GM12865 (cell line): Measurements from ENCODE around the gene CSF2.

Experiments used
- DNase-seq: peaks from one replicate; pipeline ENCODE4 v3.0.0; 2010; ENCODE audit warnings: low read depth
- H3K4me3 ChIP-seq: 2 replicates; pipeline ENCODE4 v1.5.1; 2011; ENCODE audit warnings: mild to moderate bottlenecking, low read depth, low read length, control low read depth
- TF ChIP-seq, protein P1 (sequence below): IDR thresholded peaks from 2 replicates; pipeline ENCODE4 v1.5.1; 2011; ENCODE audit warnings: low read length, control low read depth, low read depth, inconsistent platforms; ENCODE audit not compliant: insufficient read depth; ENCODE audit errors: missing control alignments

The CSF2 gene

DNA sequence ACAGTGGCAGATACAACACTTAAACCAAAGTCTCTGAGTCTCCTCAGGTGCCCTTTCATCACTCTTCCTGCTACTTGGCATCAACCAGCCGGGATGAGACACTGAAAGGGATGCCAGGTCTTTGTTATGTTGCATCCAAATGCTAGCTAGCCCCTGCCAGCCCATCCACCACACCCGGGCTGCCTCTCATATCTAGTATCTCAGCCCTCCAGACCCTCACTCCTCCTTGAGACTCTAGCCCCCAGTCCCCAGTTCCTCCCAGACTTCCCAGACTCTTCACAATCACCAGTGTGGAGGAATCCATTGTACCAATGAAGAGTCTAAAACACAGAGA, 21.5 kb downstream of the CSF2 start:
- DNase-seq: no peak
- H3K4me3 ChIP-seq: no peak overlapping the region
- TF ChIP-seq, protein P1, sequence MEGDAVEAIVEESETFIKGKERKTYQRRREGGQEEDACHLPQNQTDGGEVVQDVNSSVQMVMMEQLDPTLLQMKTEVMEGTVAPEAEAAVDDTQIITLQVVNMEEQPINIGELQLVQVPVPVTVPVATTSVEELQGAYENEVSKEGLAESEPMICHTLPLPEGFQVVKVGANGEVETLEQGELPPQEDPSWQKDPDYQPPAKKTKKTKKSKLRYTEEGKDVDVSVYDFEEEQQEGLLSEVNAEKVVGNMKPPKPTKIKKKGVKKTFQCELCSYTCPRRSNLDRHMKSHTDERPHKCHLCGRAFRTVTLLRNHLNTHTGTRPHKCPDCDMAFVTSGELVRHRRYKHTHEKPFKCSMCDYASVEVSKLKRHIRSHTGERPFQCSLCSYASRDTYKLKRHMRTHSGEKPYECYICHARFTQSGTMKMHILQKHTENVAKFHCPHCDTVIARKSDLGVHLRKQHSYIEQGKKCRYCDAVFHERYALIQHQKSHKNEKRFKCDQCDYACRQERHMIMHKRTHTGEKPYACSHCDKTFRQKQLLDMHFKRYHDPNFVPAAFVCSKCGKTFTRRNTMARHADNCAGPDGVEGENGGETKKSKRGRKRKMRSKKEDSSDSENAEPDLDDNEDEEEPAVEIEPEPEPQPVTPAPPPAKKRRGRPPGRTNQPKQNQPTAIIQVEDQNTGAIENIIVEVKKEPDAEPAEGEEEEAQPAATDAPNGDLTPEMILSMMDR: no peak

DNA sequence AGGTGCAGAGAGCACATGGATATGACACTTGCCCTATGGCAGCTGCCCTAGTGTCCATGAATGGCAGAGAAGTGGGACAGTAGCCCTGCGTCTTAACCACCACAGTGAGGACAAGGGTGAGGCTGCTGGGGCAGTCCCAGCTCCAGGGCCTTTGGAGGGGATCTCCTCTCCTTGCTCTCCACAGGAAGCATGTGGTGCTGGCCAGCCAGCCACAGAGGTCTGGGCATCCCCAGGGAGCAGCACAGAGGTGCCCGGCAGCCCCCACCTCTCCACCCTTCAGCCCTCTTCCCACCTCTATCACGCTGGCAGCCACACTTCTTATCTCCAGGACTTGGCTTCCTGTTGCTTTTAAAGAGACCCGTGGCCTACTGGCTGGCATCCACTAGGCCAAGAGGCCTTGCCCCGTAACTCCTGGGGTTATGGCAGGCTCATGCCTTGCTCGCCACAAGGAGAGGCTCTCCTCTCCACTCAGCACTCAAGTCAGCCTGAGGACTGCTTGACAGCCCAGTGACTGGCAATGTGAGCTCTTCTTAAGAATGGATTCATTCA, 21.9 kb downstream of the CSF2 start:
- DNase-seq: peak; percentile 23
- TF ChIP-seq, protein P1: no peak
- no peak overlapping the region for H3K4me3 ChIP-seq

DNA sequence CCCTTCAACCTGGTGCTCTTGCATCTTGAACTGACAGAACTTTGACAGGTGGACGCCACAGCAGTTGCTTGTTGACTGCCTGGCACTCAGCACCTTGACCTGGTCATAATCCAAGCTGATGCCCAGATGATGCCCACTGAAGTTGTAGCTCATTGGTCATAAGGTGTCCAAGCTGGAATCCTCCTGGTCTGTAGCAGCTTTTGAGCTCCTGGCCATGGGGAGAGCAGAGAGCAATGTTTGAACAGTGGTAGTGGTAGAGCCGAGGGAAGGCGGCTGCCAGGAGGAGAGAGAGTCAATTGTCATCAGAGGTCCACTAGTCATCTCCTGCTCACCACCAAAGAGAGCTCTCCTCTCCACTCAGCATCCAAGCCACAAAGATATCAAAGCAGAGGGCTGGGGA, 23.3 kb downstream of the CSF2 start:
- DNase-seq: no peak
- TF ChIP-seq, protein P1: no peak
- no peak overlapping the region for H3K4me3 ChIP-seq

DNA sequence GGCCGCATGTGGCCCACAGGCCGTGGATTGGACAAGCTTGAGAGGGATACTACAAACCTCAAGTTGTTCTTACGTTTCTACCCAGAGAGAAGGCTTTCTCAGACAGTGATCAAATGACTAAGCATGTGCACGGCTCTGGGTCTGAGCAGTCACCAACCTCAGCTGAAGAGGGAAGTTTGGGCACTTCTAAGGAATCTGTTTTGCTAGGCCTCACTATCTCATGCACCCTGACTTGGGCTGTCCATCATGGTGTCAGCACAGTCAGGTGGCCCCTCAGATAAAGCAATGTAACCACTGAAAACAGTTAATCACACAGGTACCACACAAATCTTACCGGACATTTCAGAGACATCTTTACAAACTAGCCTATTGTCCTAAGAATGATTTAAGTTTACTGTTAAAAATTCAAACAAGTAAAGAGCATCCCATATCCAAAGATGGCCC, 24.6 kb downstream of the CSF2 start:
- DNase-seq: peak; percentile 68
- no peak overlapping the region for H3K4me3 ChIP-seq
- TF ChIP-seq, protein P1: no peak

DNA sequence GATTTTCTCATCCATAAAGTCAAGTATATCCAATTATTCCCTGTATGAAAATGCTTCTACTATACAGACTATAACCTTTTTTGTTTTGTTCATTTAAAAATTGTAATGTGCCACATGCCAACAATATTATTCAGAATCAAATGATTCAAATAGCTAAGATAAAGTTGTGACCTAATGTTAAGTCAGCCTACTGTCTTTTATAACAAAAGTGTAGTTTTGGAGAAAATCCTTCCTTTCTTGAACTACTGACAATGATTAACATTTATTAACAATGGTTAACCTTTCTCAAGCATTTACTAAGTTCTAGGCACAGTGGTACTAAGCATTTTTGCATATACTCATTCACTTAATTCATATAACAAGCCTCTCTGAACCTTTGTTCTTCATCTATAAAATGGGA, 25.0 kb downstream of the CSF2 start:
- TF ChIP-seq, protein P1: no peak
- no peak overlapping the region for H3K4me3 ChIP-seq
- DNase-seq: no peak

DNA sequence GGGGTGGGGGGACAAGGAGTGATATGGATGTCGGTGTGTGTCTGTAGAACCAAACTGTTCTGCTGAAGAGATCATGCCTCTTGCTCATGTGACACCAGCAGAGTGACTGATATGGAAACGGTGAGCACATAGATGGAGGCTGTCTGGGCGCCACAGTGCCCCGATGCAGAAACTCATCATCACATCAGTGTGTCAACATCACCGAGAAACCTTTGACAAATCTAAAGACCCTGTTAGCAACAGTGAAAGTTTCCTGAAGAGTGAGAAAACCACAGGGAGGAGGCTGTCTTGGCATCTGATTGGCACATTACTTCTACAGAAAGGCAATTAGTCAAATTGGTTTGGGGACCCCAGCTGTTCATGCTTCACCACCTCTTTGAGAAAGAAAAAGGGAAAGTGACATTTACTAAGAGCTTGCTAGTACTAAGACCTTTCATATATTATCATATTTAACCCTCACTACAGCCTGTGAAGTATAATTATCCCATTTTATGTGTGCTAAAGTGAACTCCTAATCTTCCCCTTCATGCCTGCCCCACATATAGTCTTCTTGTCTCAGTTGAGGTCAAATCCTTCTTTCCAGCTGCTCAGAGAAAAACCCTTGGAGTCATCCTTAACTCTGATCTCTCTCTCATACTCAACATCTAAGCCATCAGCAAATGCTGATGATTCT, 25.6 kb downstream of the CSF2 start:
- TF ChIP-seq, protein P1: no peak
- no peak overlapping the region for H3K4me3 ChIP-seq
- DNase-seq: peak; percentile 88

DNA sequence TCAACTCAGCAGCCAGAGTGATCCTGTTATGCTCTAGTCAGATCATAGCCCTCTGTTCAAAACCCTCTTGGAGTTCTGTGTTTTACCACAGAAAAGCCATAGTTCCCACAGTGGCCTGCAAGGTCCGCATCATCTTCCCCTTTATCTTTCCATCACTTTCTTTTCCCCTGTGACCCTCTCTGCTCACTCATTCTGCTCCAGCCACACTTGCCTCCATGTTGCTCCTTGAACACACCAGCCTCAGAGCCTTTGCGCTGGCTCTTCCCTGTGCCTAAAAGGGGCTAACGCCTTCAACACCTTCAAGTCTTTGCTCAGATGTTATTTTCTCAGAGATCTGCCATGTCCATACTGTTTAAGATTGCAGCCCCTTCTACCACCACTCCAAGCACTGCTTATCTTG, 26.3 kb downstream of the CSF2 start:
- TF ChIP-seq, protein P1: no peak
- H3K4me3 ChIP-seq: no peak overlapping the region
- no peak for DNase-seq
